Glutamatergic neuron (in vitro differentiated cells): ENCODE data around the gene FAM200A. TPM values are rescaled to one million over a fixed set of nuclear protein-coding genes. Genes with fewer than 3 reads are reported as not detected.

ENCODE experiments used
- DNase-seq: peaks from one replicate; pipeline ENCODE4 v3.0.0; 2022
- H3K27ac Mint-ChIP-seq: one replicate; pipeline ENCODE4 v1.8.0; 2020; ENCODE audit warnings: mild to moderate bottlenecking, mixed read lengths, inconsistent platforms; ENCODE audit not compliant: unreplicated experiment
- H3K27me3 Mint-ChIP-seq: one replicate; pipeline ENCODE4 v1.8.0; 2020; ENCODE audit warnings: mild to moderate bottlenecking, moderate library complexity, mixed read lengths, inconsistent platforms; ENCODE audit not compliant: unreplicated experiment
- H3K36me3 Mint-ChIP-seq: one replicate; pipeline ENCODE4 v1.8.0; 2020; ENCODE audit warnings: mild to moderate bottlenecking, mixed read lengths, inconsistent platforms; ENCODE audit not compliant: unreplicated experiment
- H3K4me1 Mint-ChIP-seq: one replicate; pipeline ENCODE4 v1.8.0; 2020; ENCODE audit warnings: mild to moderate bottlenecking, low read depth, mixed read lengths, inconsistent platforms; ENCODE audit not compliant: unreplicated experiment
- H3K4me3 Mint-ChIP-seq: one replicate; pipeline ENCODE4 v1.8.0; 2020; ENCODE audit warnings: mild to moderate bottlenecking, mixed read lengths, inconsistent platforms; ENCODE audit not compliant: unreplicated experiment
- H3K9me3 Mint-ChIP-seq: one replicate; pipeline ENCODE4 v1.8.0; 2020; ENCODE audit warnings: mild to moderate bottlenecking, moderate library complexity, mixed read lengths, inconsistent platforms; ENCODE audit not compliant: unreplicated experiment
- CTCF ChIP-seq: fragments of 200-600 bp; sonication (generic); IDR thresholded peaks from one replicate; pipeline ENCODE4 v1.5.0; 2021; ENCODE audit not compliant: partially characterized antibody, unreplicated experiment
- total RNA-seq: library from RNA; stranded (reverse); fragmentation: NEBNext Ultra II Directional; extraction: Animal tissue kit (Norgen Biotek cat#: 25700); gene quantifications from one replicate; pipeline ENCODE4 v1.2.1, GENCODE V29; 2021; ENCODE audit not compliant: unreplicated experiment

FAM200A gene
- total RNA-seq, 1 donor from 2014 or later = 8.1 TPM

- Mint-ChIP-seq H3K27me3 (peaks cover 6% of the 10 kb centered on the region), H3K27ac (no peak overlapping the region), H3K4me1 (peaks cover 13% of the 10 kb centered on the region), H3K4me3 (peak overlapping the region; percentile 100), H3K9me3 (no peaks in the 10 kb centered on the region), H3K36me3 (peaks cover 5% of the 10 kb centered on the region)
- TF ChIP-seq CTCF = no peak
- no peak for DNase-seq
Measured at GRCh38 chr7:99499371-99499720, 52.6 kb downstream of the FAM200A start.

- Mint-ChIP-seq H3K27me3 (peaks cover 6% of the 10 kb centered on the region), H3K36me3 (peaks cover 13% of the 10 kb centered on the region), H3K4me1 (peaks cover 13% of the 10 kb centered on the region), H3K9me3 (peaks cover 3% of the 10 kb centered on the region), H3K27ac (peak overlapping the region; percentile 76), H3K4me3 (peak overlapping the region; percentile 100)
- no peak for DNase-seq
- no peak for TF ChIP-seq CTCF
Measured at GRCh38 chr7:99498546-99498944, 53.4 kb downstream of the FAM200A start.

GRCh38 chr7:99497766-99498545 is 54.0 kb downstream of the FAM200A start:
- Mint-ChIP-seq H3K4me1 (peaks cover 13% of the 10 kb centered on the region), H3K9me3 (peaks cover 4% of the 10 kb centered on the region), H3K4me3 (peak overlapping the region; percentile 100), H3K27ac (no peak overlapping the region), H3K27me3 (peaks cover 6% of the 10 kb centered on the region), H3K36me3 (peaks cover 19% of the 10 kb centered on the region)
- no peak for TF ChIP-seq CTCF
- no peak for DNase-seq

Other genes starting within 250 kb of the FAM200A start
- 173 TPM for gene ARPC1A, start 226.2 kb downstream of the FAM200A start, total RNA-seq
- gene ARPC1B, start 177.4 kb downstream of the FAM200A start, total RNA-seq = 9.5 TPM
- gene PDAP1, start 143.5 kb downstream of the FAM200A start, total RNA-seq = 134 TPM
- gene BUD31, start 143.1 kb downstream of the FAM200A start, total RNA-seq = 73.9 TPM
- gene PTCD1, start 113.3 kb downstream of the FAM200A start, total RNA-seq = 5.5 TPM
- gene CPSF4, start 113.2 kb downstream of the FAM200A start, total RNA-seq = 106 TPM
- gene ATP5MF, start 85.9 kb downstream of the FAM200A start, total RNA-seq = 291 TPM
- 19.5 TPM for gene ZNF789, start 79.2 kb downstream of the FAM200A start, total RNA-seq
- gene ZNF394, start 51.8 kb downstream of the FAM200A start, total RNA-seq = 19.9 TPM
- 18.7 TPM for gene ZKSCAN5, start 47.5 kb downstream of the FAM200A start, total RNA-seq
- 74.0 TPM for gene ZNF655, start 6.5 kb upstream of the FAM200A start, total RNA-seq
- gene TMEM225B, start 46.2 kb upstream of the FAM200A start, total RNA-seq = 0.66 TPM
- 26.6 TPM for gene ZSCAN25, start 64.8 kb upstream of the FAM200A start, total RNA-seq
- not detected for gene CYP3A5, start 127.9 kb upstream of the FAM200A start, total RNA-seq
- gene CYP3A7, start 183.1 kb upstream of the FAM200A start, total RNA-seq = not detected
- gene CYP3A4, start 232.1 kb upstream of the FAM200A start, total RNA-seq = not detected